Fibroblast of pulmonary artery (primary cell): ENCODE results near the gene CEACAM1.
"Not testable (repeated sequence)": the region's sequence is repeated elsewhere in the genome, so short reads cannot be mapped to it uniquely, and the experiment has no call there.

ENCODE experiments used
- DNase-seq: peaks from one replicate; pipeline ENCODE4 v3.0.0-alpha.2; 2010; ENCODE audit warnings: low read depth
- H3K4me3 ChIP-seq: replicated peaks from 2 replicates; pipeline ENCODE4 v1.5.1; 2011; ENCODE audit warnings: low read depth, mild to moderate bottlenecking, control low read depth, low read length, moderate library complexity
- TF ChIP-seq, protein P1 (sequence below): IDR thresholded peaks from 2 replicates; pipeline ENCODE4 v1.5.1; 2011; ENCODE audit warnings: mild to moderate bottlenecking, control low read depth, low read length, inconsistent platforms; ENCODE audit errors: missing control alignments

The CEACAM1 gene

GRCh38 chr19:42469311-42470235 lies 58.7 kb downstream of the CEACAM1 start:
- peak; percentile 19 for DNase-seq
- TF ChIP-seq, protein P1, sequence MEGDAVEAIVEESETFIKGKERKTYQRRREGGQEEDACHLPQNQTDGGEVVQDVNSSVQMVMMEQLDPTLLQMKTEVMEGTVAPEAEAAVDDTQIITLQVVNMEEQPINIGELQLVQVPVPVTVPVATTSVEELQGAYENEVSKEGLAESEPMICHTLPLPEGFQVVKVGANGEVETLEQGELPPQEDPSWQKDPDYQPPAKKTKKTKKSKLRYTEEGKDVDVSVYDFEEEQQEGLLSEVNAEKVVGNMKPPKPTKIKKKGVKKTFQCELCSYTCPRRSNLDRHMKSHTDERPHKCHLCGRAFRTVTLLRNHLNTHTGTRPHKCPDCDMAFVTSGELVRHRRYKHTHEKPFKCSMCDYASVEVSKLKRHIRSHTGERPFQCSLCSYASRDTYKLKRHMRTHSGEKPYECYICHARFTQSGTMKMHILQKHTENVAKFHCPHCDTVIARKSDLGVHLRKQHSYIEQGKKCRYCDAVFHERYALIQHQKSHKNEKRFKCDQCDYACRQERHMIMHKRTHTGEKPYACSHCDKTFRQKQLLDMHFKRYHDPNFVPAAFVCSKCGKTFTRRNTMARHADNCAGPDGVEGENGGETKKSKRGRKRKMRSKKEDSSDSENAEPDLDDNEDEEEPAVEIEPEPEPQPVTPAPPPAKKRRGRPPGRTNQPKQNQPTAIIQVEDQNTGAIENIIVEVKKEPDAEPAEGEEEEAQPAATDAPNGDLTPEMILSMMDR: no peak
- H3K4me3 ChIP-seq: no peak overlapping the region

DNA sequence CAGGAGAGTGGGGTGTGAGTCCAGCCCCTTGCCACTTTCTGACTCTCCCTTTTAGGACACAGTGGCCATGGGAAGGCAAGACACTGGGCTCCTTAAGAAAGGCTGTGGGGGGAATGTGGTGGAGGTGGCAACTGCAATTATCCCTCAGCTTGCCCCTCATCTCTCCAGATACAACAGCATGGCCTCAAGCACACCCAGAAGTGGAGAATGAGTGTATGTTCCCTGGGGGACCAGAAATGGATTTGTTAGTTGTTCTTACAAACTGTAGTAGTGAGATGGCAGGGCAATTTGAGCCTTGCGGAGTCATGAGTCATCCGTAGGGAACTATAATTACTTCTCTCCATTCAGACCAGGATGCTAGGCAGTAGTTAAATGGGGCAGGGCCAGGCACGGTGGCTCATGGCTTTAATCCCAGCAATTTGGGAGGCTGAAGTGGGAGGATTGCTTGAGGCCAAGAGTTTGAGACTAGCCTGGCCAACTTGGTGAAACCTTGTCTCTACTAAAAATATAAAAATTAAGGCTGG lies 59.9 kb downstream of the CEACAM1 start:
- peak; percentile 67 for DNase-seq
- no peak overlapping the region for H3K4me3 ChIP-seq
- TF ChIP-seq, protein P1: no peak

DNA sequence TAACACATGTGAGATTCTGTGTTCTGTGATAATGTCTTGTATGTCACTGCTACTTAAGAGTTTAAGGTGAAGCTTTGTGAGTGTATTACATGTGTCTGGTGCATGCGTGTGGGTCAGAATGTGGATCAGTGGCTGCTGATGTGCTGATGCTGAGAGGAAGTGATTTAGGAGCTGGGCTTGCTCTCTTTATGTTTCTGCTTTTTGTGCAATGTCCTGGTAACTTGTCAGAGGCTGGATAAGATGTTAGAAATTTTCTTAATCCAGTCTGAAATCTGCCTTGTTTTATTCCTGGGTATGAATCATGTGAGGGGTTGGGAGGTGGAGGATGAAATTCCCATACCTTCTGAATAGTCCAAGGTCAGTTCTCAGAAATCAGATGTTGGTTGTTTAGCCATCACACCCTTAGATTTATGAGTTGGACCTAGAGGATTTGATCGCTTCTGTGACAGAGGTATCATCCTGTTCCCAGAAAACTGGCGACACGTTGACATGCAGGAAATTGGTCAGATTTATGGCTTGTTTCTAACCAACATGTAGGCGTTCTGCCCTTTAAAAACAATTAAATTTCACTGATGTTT lies 61.0 kb downstream of the CEACAM1 start:
- peak; percentile 39 for DNase-seq
- H3K4me3 ChIP-seq: no peak overlapping the region
- TF ChIP-seq, protein P1: no peak

DNA sequence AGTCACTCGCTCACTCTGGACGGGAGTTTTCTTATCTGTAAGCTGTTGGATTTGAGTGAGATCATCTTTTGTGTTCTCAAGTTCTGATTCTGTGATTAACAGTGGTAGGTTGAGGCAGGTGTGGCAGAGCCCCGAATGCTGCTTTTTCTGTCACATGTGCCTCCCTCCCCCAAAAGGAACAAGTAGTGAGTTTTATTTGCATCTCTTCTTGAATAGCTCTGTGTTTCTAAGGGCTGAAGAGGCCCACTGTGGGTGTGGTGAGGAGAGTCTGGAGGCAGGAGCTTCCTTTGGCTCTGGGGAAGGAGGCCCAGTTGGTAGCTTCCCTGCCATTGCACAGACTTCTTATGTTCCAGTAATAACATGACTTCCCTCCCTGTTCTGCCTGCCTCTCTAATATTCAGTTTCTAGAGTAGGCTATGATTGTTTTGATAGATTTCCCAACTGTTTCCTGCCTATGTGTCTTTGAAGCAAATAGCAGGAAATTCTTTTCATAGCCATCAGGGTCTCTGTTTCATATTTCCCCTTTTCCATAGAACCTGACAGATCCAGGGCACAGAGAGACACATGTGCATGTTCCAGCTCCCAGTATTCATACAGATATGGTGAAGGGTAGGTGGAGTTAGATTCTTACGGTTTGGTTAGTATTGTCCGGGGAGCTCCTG lies 61.6 kb downstream of the CEACAM1 start:
- DNase-seq: peak; percentile 76
- H3K4me3 ChIP-seq: no peak overlapping the region
- TF ChIP-seq, protein P1: no peak

DNA sequence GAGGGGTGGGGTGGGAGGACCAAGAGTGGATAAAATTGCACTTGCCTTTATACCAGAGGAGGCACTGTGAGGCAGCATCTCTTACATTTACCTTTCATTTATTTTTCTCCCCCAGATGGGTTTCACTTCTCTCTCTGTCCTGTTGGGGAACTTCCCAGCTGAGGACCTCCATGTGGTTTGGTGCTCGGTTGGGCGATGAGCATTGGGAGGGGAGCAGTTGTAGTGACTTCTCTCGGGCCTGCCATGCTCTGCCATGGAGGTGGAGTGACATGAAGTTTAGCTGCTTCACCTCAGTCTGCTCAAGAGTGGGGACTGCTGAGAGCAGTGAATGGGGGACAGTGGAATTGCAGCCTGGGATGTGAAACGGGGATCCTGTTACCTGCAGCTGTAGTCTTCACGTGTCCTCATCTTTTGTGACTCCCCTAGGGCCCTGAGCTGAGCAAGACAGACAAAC lies 62.4 kb downstream of the CEACAM1 start:
- TF ChIP-seq, protein P1: no peak
- no peak overlapping the region for H3K4me3 ChIP-seq
- DNase-seq: no peak

GRCh38 chr19:42461700-42462324 lies 66.5 kb downstream of the CEACAM1 start:
- no peak for DNase-seq
- TF ChIP-seq, protein P1: no peak
- no peak overlapping the region for H3K4me3 ChIP-seq

DNA sequence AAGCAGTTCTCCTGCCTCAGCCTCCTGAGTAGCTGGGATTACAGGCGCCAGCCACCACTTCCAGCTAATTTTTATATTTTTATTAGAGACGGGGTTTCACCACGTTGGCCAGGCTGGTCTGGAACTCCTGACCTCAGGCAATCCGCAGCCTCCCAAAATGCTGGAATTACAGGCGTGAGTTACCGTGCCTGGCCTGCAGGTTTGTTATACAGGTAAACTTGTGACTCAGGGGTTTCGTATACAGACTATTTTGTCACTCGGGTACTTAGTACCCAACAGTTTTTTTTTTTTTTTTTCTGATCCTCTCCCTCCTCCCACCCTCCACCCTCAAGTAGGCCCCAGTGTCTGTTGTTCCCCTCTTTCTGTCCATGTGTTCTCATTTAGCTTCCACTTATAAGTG lies 67.0 kb downstream of the CEACAM1 start:
- not testable (repeated sequence) for DNase-seq

More for the DNA sequence above, 67.0 kb downstream of the CEACAM1 start:
- H3K4me3 ChIP-seq: not testable (repeated sequence)
